CD14-positive monocyte (primary cell): ENCODE measurements around the gene IL6R. TPM values are rescaled to one million over a fixed set of nuclear protein-coding genes. Genes with fewer than 3 reads are reported as not detected.

Experiments
- DNase-seq, 3 donors: peaks; one replicate each; pipeline ENCODE4 v3.0.0-alpha.2; 2011 to 2022
- H2AFZ ChIP-seq: 2 replicates; pipeline ENCODE4 v1.6.0; 2012; ENCODE audit warnings: mild to moderate bottlenecking, low read depth, low read length, inconsistent platforms; ENCODE audit not compliant: insufficient read depth, poor library complexity, severe bottlenecking
- H3K27ac ChIP-seq, 2 donors: 1 replicate in 1 of 2; 2 replicates in 1 of 2; pipeline ENCODE4 v1.5.1; 2012 to 2013; ENCODE audit warnings: low read length in 2 of 2, control low read depth in 1 of 2, inconsistent platforms in 1 of 2, low read depth in 1 of 2, mild to moderate bottlenecking in 1 of 2
- H3K27me3 ChIP-seq, 2 donors: one replicate each; pipeline versions ENCODE4 v1.6.0 to v1.6.1; 2011 to 2013; ENCODE audit warnings: low read length in 2 of 2; ENCODE audit not compliant: control insufficient read depth in 2 of 2, insufficient read depth in 2 of 2
- H3K36me3 ChIP-seq, 2 donors: replicated peaks in 1 of 2; 1 replicate in 1 of 2; 2 replicates in 1 of 2; pipeline versions ENCODE4 v1.5.1 to v1.6.1; 2012 to 2013; ENCODE audit warnings: low read length in 2 of 2, control low read depth in 1 of 2, inconsistent platforms in 1 of 2, mild to moderate bottlenecking in 1 of 2; ENCODE audit not compliant: insufficient read depth in 2 of 2, control insufficient read depth in 1 of 2
- H3K4me1 ChIP-seq, 2 donors: 1 replicate in 1 of 2; 2 replicates in 1 of 2; pipeline versions ENCODE4 v1.5.1 to v1.6.1; 2012 to 2013; ENCODE audit warnings: low read length in 2 of 2, control low read depth in 1 of 2, inconsistent platforms in 1 of 2, mild to moderate bottlenecking in 1 of 2, moderate library complexity in 1 of 2; ENCODE audit not compliant: insufficient read depth in 2 of 2, control insufficient read depth in 1 of 2
- H3K4me2 ChIP-seq: replicated peaks from 2 replicates; pipeline ENCODE3; 2012; ENCODE audit warnings: low read length, moderate library complexity, mild to moderate bottlenecking; ENCODE audit not compliant: poor library complexity, severe bottlenecking; ENCODE audit errors: extremely low read depth
- H3K4me3 ChIP-seq, 3 experiments: fragments of 200-600 bp in 1 of 3; sonication (generic) in 1 of 3; replicated peaks in 1 of 3; 1 replicate in 2 of 3; 2 replicates in 1 of 3; pipeline ENCODE4 v1.5.1; 2011 to 2013; ENCODE audit warnings: low read length in 3 of 3, mild to moderate bottlenecking in 3 of 3, control low read depth in 2 of 3, low read depth in 2 of 3, inconsistent platforms in 1 of 3, moderate library complexity in 1 of 3
- H3K79me2 ChIP-seq: 2 replicates; pipeline ENCODE4 v1.6.0; 2012; ENCODE audit warnings: mild to moderate bottlenecking, control low read depth, inconsistent platforms, low read length, moderate library complexity; ENCODE audit not compliant: insufficient read depth
- H3K9ac ChIP-seq: 2 replicates; pipeline ENCODE4 v1.6.0; 2017; ENCODE audit warnings: low read length, mild to moderate bottlenecking; ENCODE audit not compliant: insufficient read depth, poor library complexity, severe bottlenecking
- H3K9me3 ChIP-seq, 2 donors: replicated peaks in 1 of 2; 1 replicate in 1 of 2; 2 replicates in 1 of 2; pipeline versions ENCODE4 v1.5.1 to v1.6.1; 2012 to 2013; ENCODE audit warnings: low read length in 2 of 2, control low read depth in 1 of 2; ENCODE audit not compliant: control insufficient read depth in 1 of 2, insufficient read depth in 1 of 2
- H4K20me1 ChIP-seq: 2 replicates; pipeline ENCODE4 v1.6.0; 2012; ENCODE audit warnings: mild to moderate bottlenecking, low read length, control low read depth, moderate library complexity; ENCODE audit not compliant: insufficient read depth
- H3K27ac Mint-ChIP-seq, 7 donors: one replicate each; pipeline ENCODE4 v1.8.0; 2020; ENCODE audit warnings: mild to moderate bottlenecking in 7 of 7, mixed read lengths in 7 of 7, moderate library complexity in 6 of 7, inconsistent platforms in 2 of 7
- H3K27me3 Mint-ChIP-seq, 3 donors: one replicate each; pipeline ENCODE4 v1.8.0; 2021 to 2022; ENCODE audit warnings: low read depth in 3 of 3, mild to moderate bottlenecking in 3 of 3, mixed read lengths in 3 of 3, moderate library complexity in 3 of 3, inconsistent platforms in 1 of 3
- H3K36me3 Mint-ChIP-seq, 2 donors: one replicate each; pipeline ENCODE4 v1.8.0; 2020; ENCODE audit warnings: mixed read lengths in 2 of 2, inconsistent platforms in 1 of 2, mild to moderate bottlenecking in 1 of 2
- H3K4me1 Mint-ChIP-seq: one replicate; pipeline ENCODE4 v1.8.0; 2020; ENCODE audit warnings: mild to moderate bottlenecking, mixed read lengths
- H3K4me3 Mint-ChIP-seq, 2 donors: one replicate each; pipeline ENCODE4 v1.8.0; 2020; ENCODE audit warnings: mild to moderate bottlenecking in 2 of 2, mixed read lengths in 2 of 2, moderate library complexity in 1 of 2
- H3K9me3 Mint-ChIP-seq, 7 donors: one replicate each; pipeline ENCODE4 v1.8.0; 2020 to 2022; ENCODE audit warnings: mixed read lengths in 7 of 7, mild to moderate bottlenecking in 6 of 7, moderate library complexity in 6 of 7, inconsistent platforms in 2 of 7
- WGBS: methylation state at CpG from one replicate; pipeline ENCODE4 v1.1.5; 2013; ENCODE audit warnings: missing lambda C conversion rate; ENCODE audit not compliant: insufficient coverage; 5-methylcytosine and 5-hydroxymethylcytosine counted together
- intact Hi-C, 2 donors: fragments of 100-400 bp; cut with micrococcal nuclease; formaldehyde crosslinking; loops; one replicate each; pipeline versions ENCODE4 v1.15.0 to v1.15.1; 2023
- polyA plus RNA-seq, 3 donors: library from polyadenylated mRNA; depleted of rRNA in 1 of 3; unstranded in 2 of 3; stranded (reverse) in 1 of 3; fragments of 300-500 nt in 2 of 3; fragments of >200 nt in 1 of 3; fragmentation: Illumina TruSeq in 2 of 3; gene quantifications; 1 replicate in 2 of 3; 2 replicates in 1 of 3; pipeline ENCODE4 v1.2.3, GENCODE V29; 2012 to 2021
- TF ChIP-seq, protein P1 (sequence below): fragments of 200-600 bp; IDR thresholded peaks from one replicate; pipeline ENCODE4 v1.8.0; 2022; ENCODE audit warnings: antibody characterized with exemption, mild to moderate bottlenecking

Gene IL6R
- polyA plus RNA-seq, 3 donors = 56.4 to 81.7 (median 62.1) TPM

DNA sequence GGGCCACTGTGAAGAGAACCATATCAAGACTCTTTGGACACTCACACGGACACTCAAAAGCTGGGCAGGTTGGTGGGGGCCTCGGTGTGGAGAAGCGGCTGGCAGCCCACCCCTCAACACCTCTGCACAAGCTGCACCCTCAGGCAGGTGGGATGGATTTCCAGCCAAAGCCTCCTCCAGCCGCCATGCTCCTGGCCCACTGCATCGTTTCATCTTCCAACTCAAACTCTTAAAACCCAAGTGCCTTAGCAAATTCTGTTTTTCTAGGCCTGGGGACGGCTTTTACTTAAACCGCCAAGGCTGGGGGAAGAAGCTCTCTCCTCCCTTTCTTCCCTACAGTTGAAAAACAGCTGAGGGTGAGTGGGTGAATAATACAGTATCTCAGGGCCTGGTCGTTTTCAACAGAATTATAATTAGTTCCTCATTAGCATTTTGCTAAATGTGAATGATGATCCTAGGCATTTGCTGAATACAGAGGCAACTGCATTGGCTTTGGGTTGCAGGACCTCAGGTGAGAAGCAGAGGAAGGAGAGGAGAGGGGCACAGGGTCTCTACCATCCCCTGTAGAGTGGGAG is 60.6 kb downstream of the IL6R start:
- Mint-ChIP-seq H3K27ac (peak overlapping the region; percentile 68 to 91 (median 85)), H3K9me3 (no peaks in the 10 kb centered on the region), H3K36me3 (peaks cover 61 to 77% of the 10 kb centered on the region in 2 donors)

DNA sequence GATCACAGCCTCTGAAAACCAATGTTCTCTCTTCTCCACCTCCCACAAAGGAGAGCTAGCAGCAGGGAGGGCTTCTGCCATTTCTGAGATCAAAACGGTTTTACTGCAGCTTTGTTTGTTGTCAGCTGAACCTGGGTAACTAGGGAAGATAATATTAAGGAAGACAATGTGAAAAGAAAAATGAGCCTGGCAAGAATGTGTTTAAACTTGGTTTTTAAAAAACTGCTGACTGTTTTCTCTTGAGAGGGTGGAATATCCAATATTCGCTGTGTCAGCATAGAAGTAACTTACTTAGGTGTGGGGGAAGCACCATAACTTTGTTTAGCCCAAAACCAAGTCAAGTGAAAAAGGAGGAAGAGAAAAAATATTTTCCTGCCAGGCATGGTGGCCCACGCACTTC is 61.1 kb downstream of the IL6R start:
- Histone ChIP-seq H3K9ac (peak overlapping the region; percentile 0), H3K9me3 (no peaks in the 10 kb centered on the region), H3K4me1 (peaks cover 33 to 39% of the 10 kb centered on the region in 2 donors), H3K27ac (peak overlapping the region; percentile 53 to 76), H3K27me3 (no peaks in the 10 kb centered on the region), H3K4me3 (no peak overlapping the region), H2AFZ (no peak overlapping the region), H4K20me1 (peaks cover 74% of the 10 kb centered on the region), H3K36me3 (peaks cover 33 to 61% of the 10 kb centered on the region in 2 donors), H3K4me2 (no peak overlapping the region), H3K79me2 (peaks cover 27% of the 10 kb centered on the region)
- Mint-ChIP-seq H3K4me1 (peaks cover 48% of the 10 kb centered on the region), H3K27ac (peak overlapping the region; percentile 68 to 91 (median 85)), H3K36me3 (peaks cover 57 to 72% of the 10 kb centered on the region in 2 donors), H3K4me3 (no peak overlapping the region), H3K27me3 (no peaks in the 10 kb centered on the region), H3K9me3 (no peaks in the 10 kb centered on the region)
- no CpG with 5 or more reads among the region's 3 CpGs for WGBS
- TF ChIP-seq, protein P1, sequence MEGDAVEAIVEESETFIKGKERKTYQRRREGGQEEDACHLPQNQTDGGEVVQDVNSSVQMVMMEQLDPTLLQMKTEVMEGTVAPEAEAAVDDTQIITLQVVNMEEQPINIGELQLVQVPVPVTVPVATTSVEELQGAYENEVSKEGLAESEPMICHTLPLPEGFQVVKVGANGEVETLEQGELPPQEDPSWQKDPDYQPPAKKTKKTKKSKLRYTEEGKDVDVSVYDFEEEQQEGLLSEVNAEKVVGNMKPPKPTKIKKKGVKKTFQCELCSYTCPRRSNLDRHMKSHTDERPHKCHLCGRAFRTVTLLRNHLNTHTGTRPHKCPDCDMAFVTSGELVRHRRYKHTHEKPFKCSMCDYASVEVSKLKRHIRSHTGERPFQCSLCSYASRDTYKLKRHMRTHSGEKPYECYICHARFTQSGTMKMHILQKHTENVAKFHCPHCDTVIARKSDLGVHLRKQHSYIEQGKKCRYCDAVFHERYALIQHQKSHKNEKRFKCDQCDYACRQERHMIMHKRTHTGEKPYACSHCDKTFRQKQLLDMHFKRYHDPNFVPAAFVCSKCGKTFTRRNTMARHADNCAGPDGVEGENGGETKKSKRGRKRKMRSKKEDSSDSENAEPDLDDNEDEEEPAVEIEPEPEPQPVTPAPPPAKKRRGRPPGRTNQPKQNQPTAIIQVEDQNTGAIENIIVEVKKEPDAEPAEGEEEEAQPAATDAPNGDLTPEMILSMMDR = no peak
- intact Hi-C loops = loop anchor here in 1 of 2 donors (2.0 kb wide), 1 partner anchor 13 kb away; no protein-coding TSS in a partner anchor
- DNase-seq = no peak

More for the DNA sequence above, 60.6 kb downstream of the IL6R start:
- no peaks in the 10 kb centered on the region for H3K9me3 ChIP-seq
- DNase-seq = no peak
- no peaks in the 10 kb centered on the region for H3K27me3 ChIP-seq
- peaks cover 27% of the 10 kb centered on the region for H3K79me2 ChIP-seq
- H3K9ac ChIP-seq = peak overlapping the region; percentile 0
- TF ChIP-seq, protein P1 = no peak
- intact Hi-C loops = loop anchor here in 1 of 2 donors (2.0 kb wide), 1 partner anchor 13 kb away; no protein-coding TSS in a partner anchor
- no peak overlapping the region for H3K4me3 ChIP-seq
- H3K4me1 ChIP-seq = peaks cover 33 to 39% of the 10 kb centered on the region in 2 donors
- peaks cover 74% of the 10 kb centered on the region for H4K20me1 ChIP-seq
- H3K27me3 Mint-ChIP-seq = no peaks in the 10 kb centered on the region
- H3K4me1 Mint-ChIP-seq = peaks cover 46% of the 10 kb centered on the region
- peak overlapping the region; percentile 53 to 76 for H3K27ac ChIP-seq
- peaks cover 38 to 66% of the 10 kb centered on the region in 2 donors for H3K36me3 ChIP-seq
- no peak overlapping the region for H3K4me2 ChIP-seq
- no peak overlapping the region for H2AFZ ChIP-seq
- 98% methylated on average over 4 of the region's 8 CpGs for WGBS
- no peak overlapping the region for H3K4me3 Mint-ChIP-seq
